ENCODE results near the gene PIGA. TPM values are rescaled to one million over a fixed set of nuclear protein-coding genes. Genes with fewer than 3 reads are reported as not detected.
"Not testable (repeated sequence)": the region's sequence is repeated elsewhere in the genome, so short reads cannot be mapped to it uniquely, and the experiment has no call there.

PIGA gene
- total RNA-seq, 4 donors from 2014 or later: 12.1 to 27.2 (median 15.4) TPM

GRCh38 chrX:15274946-15275345, 60.4 kb downstream of the PIGA start:
- no peaks in the 10 kb centered on the region for H3K27me3 ChIP-seq
- no peaks in the 10 kb centered on the region for H3K9me3 ChIP-seq
- TF ChIP-seq CTCF (IDR thresholded peaks at IDR 0.05) (no peak), POLR2A (IDR thresholded peaks at IDR 0.05) (no peak)
- no peak overlapping the region for H3K4me3 ChIP-seq (replicated peaks in 1 of 3)
- DNase-seq: no peak
- no peak overlapping the region for H3K27ac ChIP-seq
- H3K4me1 ChIP-seq: no peaks in the 10 kb centered on the region
- intact Hi-C loops (cut with DNase I): no loop called here
- WGBS, 2 donors: 97 to 100% methylated on average over 2 of the region's 2 CpGs
- H3K36me3 ChIP-seq: no peaks in the 10 kb centered on the region

GRCh38 chrX:15273275-15273674, 62.0 kb downstream of the PIGA start:
- H3K27me3 ChIP-seq; H3K9me3 ChIP-seq; H3K4me1 ChIP-seq; H3K36me3 ChIP-seq; DNase-seq; H3K4me3 ChIP-seq (replicated peaks in 1 of 3); H3K27ac ChIP-seq; intact Hi-C loops (cut with DNase I): not testable (repeated sequence)
- 95% methylated on average over 10 of the region's 10 CpGs for WGBS, 2 donors

- intact Hi-C loops (cut with DNase I): no loop called here
- WGBS, 2 donors: 83 to 94% methylated on average over 1 of the region's 1 CpG
- Histone ChIP-seq H3K27me3 (no peaks in the 10 kb centered on the region), H3K27ac (no peak overlapping the region), H3K4me1 (no peaks in the 10 kb centered on the region), H3K4me3 (replicated peaks in 1 of 3) (no peak overlapping the region), H3K36me3 (no peaks in the 10 kb centered on the region), H3K9me3 (no peaks in the 10 kb centered on the region)
- TF ChIP-seq CTCF (IDR thresholded peaks at IDR 0.05) (no peak), POLR2A (IDR thresholded peaks at IDR 0.05) (no peak)
- no peak for DNase-seq
Measured at GRCh38 chrX:15271757-15272156, 63.6 kb downstream of the PIGA start.

GRCh38 chrX:15269618-15270521, 65.5 kb downstream of the PIGA start, which contains the start of gene ASB9:
Gene ASB9 (minus strand): TSS chrX:15270083. CDS start chrX:15269874, 209 bp downstream.
- Histone ChIP-seq H3K27me3 (no peaks in the 10 kb centered on the region), H3K27ac (peak within 1 kb of the TSS; percentile 56 to 76 (median 64)), H3K9me3 (no peaks in the 10 kb centered on the region), H3K4me1 (no peaks in the 10 kb centered on the region), H3K36me3 (no peaks in the 10 kb centered on the region), H3K4me3 (replicated peaks in 1 of 3) (no peak within 1 kb of the TSS)
- TF ChIP-seq CTCF (IDR thresholded peaks at IDR 0.05) (no peak), POLR2A (IDR thresholded peaks at IDR 0.05) (peak in 1 of 2 donors; percentile 26)
- intact Hi-C loops (cut with DNase I): no loop called here
- WGBS, 2 donors: 4 to 9% methylated on average over 3 to 9 of the region's 15 CpGs
- DNase-seq: peak; percentile 85 to 86

Other genes starting within 250 kb of the PIGA start
- gene ASB9, start 65.4 kb downstream of the PIGA start, total RNA-seq: 1 to 10 TPM; 1.4 to 3.0 (median 2.2) TPM
- gene ASB11, start 19.9 kb downstream of the PIGA start, total RNA-seq: under 1 TPM in 1 of 4 donors, not detected in 3; 0.20 TPM
- gene VEGFD, start 48.9 kb upstream of the PIGA start, total RNA-seq: 1 to 10 TPM; 1.7 to 7.4 (median 1.9) TPM
- gene PIR, start 157.8 kb upstream of the PIGA start, total RNA-seq: 10 to 100 TPM; 32.9 to 70.2 (median 48.8) TPM
- 1 to 10 TPM; 1.3 to 8.0 (median 3.4) TPM for gene BMX, start 165.3 kb upstream of the PIGA start, total RNA-seq